SK-N-SH (cell line): ENCODE measurements around the gene TRIM47. TPM values are rescaled to one million over a fixed set of nuclear protein-coding genes. Genes with fewer than 3 reads are reported as not detected.

ENCODE experiments used
- CTCF ChIA-PET: fragments of 300-600, 350-600 bp; formaldehyde crosslinking; extraction: SDS; loops from one replicate; lab custom pipeline; 2021; lab: Yijun Ruan, JAX
- POLR2A ChIA-PET: fragments of 350-600 bp; sonication (Branson Sonifier 250); formaldehyde crosslinking; extraction: SDS; loops from one replicate; lab custom pipeline; 2020; ENCODE audit warnings: antibody characterized with exemption, inconsistent platforms; lab: Yijun Ruan, JAX
- DNase-seq: peaks from one replicate; pipeline ENCODE4 v3.0.0; 2012
- H2AFZ ChIP-seq: fragments of 200-600 bp; sonication (generic); 2 replicates; pipeline ENCODE4 v1.8.1; 2016; ENCODE audit warnings: antibody characterized with exemption, mild to moderate bottlenecking, low read depth
- H3F3A ChIP-seq: fragments of 200-600 bp; sonication (generic); replicated peaks from 2 replicates; pipeline ENCODE3; 2016; ENCODE audit warnings: antibody characterized with exemption, mild to moderate bottlenecking; ENCODE audit not compliant: insufficient read depth
- H3K27ac ChIP-seq, 2 experiments: fragments of 200-500 bp in 1 of 2; fragments of 200-600 bp in 1 of 2; sonication (Bioruptor generic) in 1 of 2; sonication (generic), shearing (Covaris generic) in 1 of 2; 2 replicates each; pipeline versions ENCODE4 v1.5.1 to v1.6.1; 2014 to 2016; ENCODE audit warnings: low read depth in 2 of 2, inconsistent platforms in 1 of 2, low read length in 1 of 2, mild to moderate bottlenecking in 1 of 2, mixed read lengths in 1 of 2
- H3K27me3 ChIP-seq: fragments of 200-600 bp; sonication (generic), shearing (Covaris generic); 2 replicates; pipeline ENCODE4 v1.6.1; 2016; ENCODE audit warnings: mixed run types; ENCODE audit not compliant: insufficient read depth
- H3K36me3 ChIP-seq, 2 experiments: fragments of 200-500 bp in 1 of 2; fragments of 200-600 bp in 1 of 2; sonication (Bioruptor generic) in 1 of 2; sonication (generic) in 1 of 2; replicated peaks in 1 of 2; 2 replicates each; pipeline versions ENCODE3 to v1.5.1; 2014 to 2016; ENCODE audit warnings: low read length in 1 of 2, mild to moderate bottlenecking in 1 of 2; ENCODE audit not compliant: insufficient read depth in 2 of 2, control insufficient read depth in 1 of 2
- H3K4me1 ChIP-seq, 2 experiments: fragments of 200-500 bp in 1 of 2; fragments of 200-600 bp in 1 of 2; sonication (Bioruptor generic) in 1 of 2; sonication (generic), shearing (Covaris generic) in 1 of 2; 2 replicates each; pipeline versions ENCODE4 v1.5.1 to v1.6.1; 2014 to 2016; ENCODE audit warnings: low read depth in 1 of 2, low read length in 1 of 2, mixed run types in 1 of 2; ENCODE audit not compliant: insufficient read depth in 2 of 2, control insufficient read depth in 1 of 2
- H3K4me2 ChIP-seq: fragments of 200-600 bp; sonication (generic), shearing (Covaris generic); 2 replicates; pipeline ENCODE4 v1.6.1; 2017; ENCODE audit warnings: mixed run types
- H3K4me3 ChIP-seq, 2 experiments: fragments of 200-500 bp in 1 of 2; fragments of 200-600 bp in 1 of 2; sonication (Bioruptor generic) in 1 of 2; sonication (generic), shearing (Covaris generic) in 1 of 2; 2 replicates each; pipeline versions ENCODE4 v1.5.1 to v1.8.1; 2014 to 2016; ENCODE audit warnings: low read depth in 2 of 2, inconsistent platforms in 1 of 2, low read length in 1 of 2, mild to moderate bottlenecking in 1 of 2, mixed read lengths in 1 of 2, moderate library complexity in 1 of 2
- H3K79me2 ChIP-seq: fragments of 200-600 bp; sonication (generic); 2 replicates; pipeline ENCODE4 v1.8.1; 2017; ENCODE audit warnings: mild to moderate bottlenecking; ENCODE audit not compliant: insufficient read depth
- H3K9ac ChIP-seq: fragments of 200-600 bp; sonication (generic); 2 replicates; pipeline ENCODE4 v1.6.1; 2017; ENCODE audit warnings: mixed run types
- H3K9me2 ChIP-seq: fragments of 200-600 bp; sonication (generic); 2 replicates; pipeline ENCODE4 v1.6.1; 2017; ENCODE audit warnings: mixed run types
- H3K9me3 ChIP-seq: fragments of 200-600 bp; sonication (generic); 2 replicates; pipeline ENCODE4 v1.6.1; 2017; ENCODE audit warnings: mixed run types, mild to moderate bottlenecking, moderate library complexity
- H4K20me1 ChIP-seq: fragments of 200-600 bp; sonication (generic); 2 replicates; pipeline ENCODE4 v1.6.1; 2017; ENCODE audit warnings: mild to moderate bottlenecking, mixed run types; ENCODE audit not compliant: insufficient read depth
- CTCF ChIP-seq: fragments of 200-600 bp; sonication (generic); IDR thresholded peaks from 2 replicates; pipeline ENCODE4 v1.6.1; 2017; ENCODE audit warnings: antibody characterized with exemption, mild to moderate bottlenecking, moderate library complexity
- ELF1 ChIP-seq: IDR thresholded peaks from 2 replicates; pipeline ENCODE4 v1.4.0; 2012
- EP300 ChIP-seq, 2 experiments: IDR thresholded peaks; 2 replicates each; pipeline versions ENCODE4 v1.4.0 to v1.6.1; 2012; ENCODE audit warnings: borderline replicate concordance in 1 of 2, low read depth in 1 of 2, low read length in 1 of 2
- FOXJ3 ChIP-seq: sonication (generic); formaldehyde crosslinking; IDR thresholded peaks from 2 replicates; pipeline ENCODE4 v1.5.1; 2020; ENCODE audit warnings: mild to moderate bottlenecking, missing genetic modification reagents
- FOXM1 ChIP-seq: IDR thresholded peaks from 2 replicates; pipeline ENCODE4 v1.4.0; 2012; ENCODE audit warnings: low read depth, mild to moderate bottlenecking
- GABPA ChIP-seq: IDR thresholded peaks from 2 replicates; pipeline ENCODE4 v1.4.0; 2012; ENCODE audit warnings: low read depth, mild to moderate bottlenecking
- GATA2 ChIP-seq: sonication (generic); formaldehyde crosslinking; IDR thresholded peaks from 2 replicates; pipeline ENCODE4 v1.5.0; 2020; ENCODE audit warnings: mild to moderate bottlenecking, missing genetic modification reagents
- JUND ChIP-seq: IDR thresholded peaks from 2 replicates; pipeline ENCODE4 v1.4.0; 2012
- MXI1 ChIP-seq: IDR thresholded peaks from 2 replicates; pipeline ENCODE4 v1.6.1; 2012; ENCODE audit warnings: mild to moderate bottlenecking, low read depth, low read length, improper control_type of control experiment
- RAD21 ChIP-seq: IDR thresholded peaks from 2 replicates; pipeline ENCODE4 v1.6.1; 2012; ENCODE audit warnings: mild to moderate bottlenecking, low read length
- RFX5 ChIP-seq: IDR thresholded peaks from 2 replicates; pipeline ENCODE4 v1.6.1; 2012; ENCODE audit warnings: mild to moderate bottlenecking, improper control_type of control experiment, low read length
- RXRA ChIP-seq: IDR thresholded peaks from 2 replicates; pipeline ENCODE4 v1.4.0; 2012; ENCODE audit warnings: low read depth, mild to moderate bottlenecking, borderline replicate concordance
- SIN3A ChIP-seq: IDR thresholded peaks from 2 replicates; pipeline ENCODE4 v1.6.1; 2012; ENCODE audit warnings: low read depth, mild to moderate bottlenecking, low read length, moderate library complexity, borderline replicate concordance
- SMC3 ChIP-seq: IDR thresholded peaks from 2 replicates; pipeline ENCODE4 v1.6.1; 2012; ENCODE audit warnings: low read depth, low read length, improper control_type of control experiment
- TAF1 ChIP-seq: IDR thresholded peaks from 2 replicates; pipeline ENCODE4 v1.6.1; 2012; ENCODE audit warnings: low read depth, mild to moderate bottlenecking, low read length, moderate library complexity, borderline replicate concordance
- TEAD4 ChIP-seq: IDR thresholded peaks from 2 replicates; pipeline ENCODE4 v1.4.0; 2012; ENCODE audit warnings: mild to moderate bottlenecking, borderline replicate concordance; ENCODE audit not compliant: insufficient read depth
- YY1 ChIP-seq: IDR thresholded peaks from 2 replicates; pipeline ENCODE4 v1.4.0; 2012; ENCODE audit warnings: low read depth, mild to moderate bottlenecking
- ZBTB33 ChIP-seq: IDR thresholded peaks from 2 replicates; pipeline ENCODE4 v1.4.0; 2012; ENCODE audit warnings: low read depth, borderline replicate concordance
- WGBS: methylation state at CpG from one replicate; pipeline ENCODE4 v1.1.6; 2017; ENCODE audit warnings: low lambda C conversion rate; 5-methylcytosine and 5-hydroxymethylcytosine counted together
- polyA plus RNA-seq, 3 experiments: library from polyadenylated mRNA; depleted of rRNA; stranded (reverse); fragments of >200 nt; gene quantifications; 2 replicates each; pipeline ENCODE4 v1.2.3, GENCODE V29; 2012
- TF ChIP-seq, protein P1 (sequence below): IDR thresholded peaks from 2 replicates; pipeline ENCODE4; 2012

Gene TRIM47
- polyA plus RNA-seq, 1 of the 3 experiments (the other 2 are of a cell fraction) = 5.1 TPM

- CTCF ChIA-PET = interaction anchor here (0.7 to 6.9 kb wide), 37 partner anchors 10 to 424 kb away, joined by 3 to 79 read pairs (median 6); partner anchors contain the start of genes CDK3, EVPL, MRPL38 and TRIM47
- DNase-seq = no peak
- Histone ChIP-seq H3K4me1 (peaks cover 12 to 19% of the 10 kb centered on the region in 2 experiments; a peak in 3 of 4 replicates), H3K79me2 (peaks cover 29% of the 10 kb centered on the region), H3K9me3 (no peaks in the 10 kb centered on the region), H2AFZ (peak overlapping the region; percentile 73), H3K4me3 (peak overlapping the region; percentile 72 to 83), H3K9ac (peak overlapping the region; percentile 78), H3K4me2 (peak overlapping the region; percentile 94), H3K27me3 (no peaks in the 10 kb centered on the region), H3K27ac (peak overlapping the region; percentile 84 to 88), H3F3A (peaks cover 15% of the 10 kb centered on the region), H3K36me3 (peaks cover 3 to 4% of the 10 kb centered on the region in 2 experiments), H3K9me2 (no peaks in the 10 kb centered on the region), H4K20me1 (no peaks in the 10 kb centered on the region; the same call in 1 of the 2 replicates)
- whole genome bisulfite sequencing = 3% methylated on average over 16 of the region's 24 CpGs
- peak; percentile 58; the same call in 1 of the 2 replicates for TF ChIP-seq RAD21
- TF ChIP-seq ELF1 = no peak
- TF ChIP-seq MXI1 = peak; percentile 90
- TF ChIP-seq SIN3A = peak; percentile 48; the same call in 1 of the 2 replicates
- no peak for TF ChIP-seq TAF1
- POLR2A ChIA-PET = interaction anchor here (0.5 to 2.4 kb wide), 12 partner anchors 11 to 587 kb away, joined by 3 to 31 read pairs (median 8); partner anchors contain the start of genes TRIM47, TRIM65, UNC13D and UNK
Measured at GRCh38 chr17:75856062-75856756, 22.2 kb downstream of the TRIM47 start.

- 3% methylated on average over 32 of the region's 58 CpGs for WGBS
- H3K27ac ChIP-seq = peak within 1 kb of the TSS; percentile 86 to 88
- CTCF ChIA-PET = interaction anchor here (0.7 to 6.9 kb wide), 39 partner anchors 10 to 424 kb away, joined by 3 to 79 read pairs (median 6); partner anchors contain the start of genes ACOX1, CDK3, EVPL and MRPL38
- no peaks in the 10 kb centered on the region for H3K9me2 ChIP-seq
- peak within 1 kb of the TSS; percentile 78 for H3K9ac ChIP-seq
- H3K36me3 ChIP-seq = peaks cover 7 to 11% of the 10 kb centered on the region in 2 experiments
- H3K4me2 ChIP-seq = peak within 1 kb of the TSS; percentile 94
- POLR2A ChIA-PET = interaction anchor here (0.5 to 2.4 kb wide), 16 partner anchors 10 to 875 kb away, joined by 3 to 31 read pairs (median 6); partner anchors contain the start of genes TRIM47, TRIM65, UNC13D and UNK
- peak; percentile 97 for DNase-seq
- no peaks in the 10 kb centered on the region; the same call in 1 of the 2 replicates for H4K20me1 ChIP-seq
- H2AFZ ChIP-seq = peak within 1 kb of the TSS; percentile 73
- H3K9me3 ChIP-seq = no peaks in the 10 kb centered on the region
- no peaks in the 10 kb centered on the region for H3K27me3 ChIP-seq
- peaks cover 15% of the 10 kb centered on the region for H3F3A ChIP-seq
- H3K4me1 ChIP-seq = peaks cover 12 to 19% of the 10 kb centered on the region in 2 experiments; a peak in 3 of 4 replicates
- H3K4me3 ChIP-seq = peak within 1 kb of the TSS; percentile 72 to 83
- H3K79me2 ChIP-seq = peaks cover 29% of the 10 kb centered on the region
- TF ChIP-seq EP300 (IDR thresholded peaks at IDR 0.05; ENCODE audit: borderline replicate concordance in 1 of 2, low read depth in 1 of 2, low read length in 1 of 2) (no peak), FOXJ3 (CRISPR knock-in tag) (peak; percentile 50; the same call in 1 of the 2 replicates), FOXM1 (no peak), YY1 (no peak; the same call in 1 of the 2 replicates), SMC3 (0 out of 2 replicates have a peak, but pooled peaks have one; percentile 38), ELF1 (peak; percentile 80), RXRA (no peak), TAF1 (peak; percentile 77; the same call in 1 of the 2 replicates), GABPA (peak; percentile 74), CTCF (peak; percentile 70), TEAD4 (no peak), RFX5 (no peak), MXI1 (peak; percentile 64), ZBTB33 (no peak), SIN3A (peak; percentile 80; the same call in 1 of the 2 replicates), JUND (no peak), GATA2 (CRISPR knock-in tag) (no peak)
- TF ChIP-seq, protein P1, sequence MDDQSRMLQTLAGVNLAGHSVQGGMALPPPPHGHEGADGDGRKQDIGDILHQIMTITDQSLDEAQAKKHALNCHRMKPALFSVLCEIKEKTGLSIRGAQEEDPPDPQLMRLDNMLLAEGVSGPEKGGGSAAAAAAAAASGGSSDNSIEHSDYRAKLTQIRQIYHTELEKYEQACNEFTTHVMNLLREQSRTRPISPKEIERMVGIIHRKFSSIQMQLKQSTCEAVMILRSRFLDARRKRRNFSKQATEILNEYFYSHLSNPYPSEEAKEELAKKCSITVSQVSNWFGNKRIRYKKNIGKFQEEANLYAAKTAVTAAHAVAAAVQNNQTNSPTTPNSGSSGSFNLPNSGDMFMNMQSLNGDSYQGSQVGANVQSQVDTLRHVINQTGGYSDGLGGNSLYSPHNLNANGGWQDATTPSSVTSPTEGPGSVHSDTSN = no peak; the same call in 1 of the 2 replicates
Measured at GRCh38 chr17:75855310-75856061, 22.9 kb downstream of the TRIM47 start, which contains the start of gene WBP2. Gene WBP2, minus strand, starts transcription at chr17:75855335. Its CDS starts 38 bp downstream, at chr17:75855297.
